ENCODE data around the gene OSBPL10. TPM values are rescaled to one million over a fixed set of nuclear protein-coding genes. Genes with fewer than 3 reads are reported as not detected.

The OSBPL10 gene
- polyA plus RNA-seq, 1 donor from 2014 or later = 2.0 TPM

DNA sequence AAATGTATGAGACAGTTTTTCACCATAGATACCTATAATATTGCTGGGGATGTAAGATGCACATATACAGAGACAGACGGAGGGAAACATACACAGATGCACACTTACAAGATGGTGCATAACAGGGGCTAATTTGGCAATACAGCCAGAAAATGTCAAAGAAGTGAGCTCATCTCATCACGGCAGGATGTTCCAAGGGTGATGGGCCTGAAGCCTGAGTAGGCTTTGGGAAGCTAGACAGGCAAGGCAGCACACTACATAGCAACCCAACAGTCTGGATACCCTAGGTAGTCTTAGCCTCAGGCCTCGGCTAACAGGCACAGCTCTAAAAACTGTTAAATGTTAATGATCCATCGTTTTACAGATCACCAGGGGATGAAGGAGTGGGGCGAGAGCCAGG is 148.5 kb downstream of the OSBPL10 start:
- H3K9me3 ChIP-seq (ENCODE audit: low read length) = no peaks in the 10 kb centered on the region
- H3K79me2 ChIP-seq (replicated peaks; ENCODE audit: insufficient read depth, low read length) = no peaks in the 10 kb centered on the region
- H3K9ac ChIP-seq (ENCODE audit: low read length) = no peak overlapping the region
- peak overlapping the region; percentile 63 for H3K27ac ChIP-seq (ENCODE audit: low read length)
- no peak overlapping the region for H2AFZ ChIP-seq (ENCODE audit: low read depth, low read length)
- TF ChIP-seq, protein P1, sequence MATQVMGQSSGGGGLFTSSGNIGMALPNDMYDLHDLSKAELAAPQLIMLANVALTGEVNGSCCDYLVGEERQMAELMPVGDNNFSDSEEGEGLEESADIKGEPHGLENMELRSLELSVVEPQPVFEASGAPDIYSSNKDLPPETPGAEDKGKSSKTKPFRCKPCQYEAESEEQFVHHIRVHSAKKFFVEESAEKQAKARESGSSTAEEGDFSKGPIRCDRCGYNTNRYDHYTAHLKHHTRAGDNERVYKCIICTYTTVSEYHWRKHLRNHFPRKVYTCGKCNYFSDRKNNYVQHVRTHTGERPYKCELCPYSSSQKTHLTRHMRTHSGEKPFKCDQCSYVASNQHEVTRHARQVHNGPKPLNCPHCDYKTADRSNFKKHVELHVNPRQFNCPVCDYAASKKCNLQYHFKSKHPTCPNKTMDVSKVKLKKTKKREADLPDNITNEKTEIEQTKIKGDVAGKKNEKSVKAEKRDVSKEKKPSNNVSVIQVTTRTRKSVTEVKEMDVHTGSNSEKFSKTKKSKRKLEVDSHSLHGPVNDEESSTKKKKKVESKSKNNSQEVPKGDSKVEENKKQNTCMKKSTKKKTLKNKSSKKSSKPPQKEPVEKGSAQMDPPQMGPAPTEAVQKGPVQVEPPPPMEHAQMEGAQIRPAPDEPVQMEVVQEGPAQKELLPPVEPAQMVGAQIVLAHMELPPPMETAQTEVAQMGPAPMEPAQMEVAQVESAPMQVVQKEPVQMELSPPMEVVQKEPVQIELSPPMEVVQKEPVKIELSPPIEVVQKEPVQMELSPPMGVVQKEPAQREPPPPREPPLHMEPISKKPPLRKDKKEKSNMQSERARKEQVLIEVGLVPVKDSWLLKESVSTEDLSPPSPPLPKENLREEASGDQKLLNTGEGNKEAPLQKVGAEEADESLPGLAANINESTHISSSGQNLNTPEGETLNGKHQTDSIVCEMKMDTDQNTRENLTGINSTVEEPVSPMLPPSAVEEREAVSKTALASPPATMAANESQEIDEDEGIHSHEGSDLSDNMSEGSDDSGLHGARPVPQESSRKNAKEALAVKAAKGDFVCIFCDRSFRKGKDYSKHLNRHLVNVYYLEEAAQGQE (IDR thresholded peaks at IDR 0.05; ENCODE audit: borderline replicate concordance) = no peak
- TF ChIP-seq, protein P2, sequence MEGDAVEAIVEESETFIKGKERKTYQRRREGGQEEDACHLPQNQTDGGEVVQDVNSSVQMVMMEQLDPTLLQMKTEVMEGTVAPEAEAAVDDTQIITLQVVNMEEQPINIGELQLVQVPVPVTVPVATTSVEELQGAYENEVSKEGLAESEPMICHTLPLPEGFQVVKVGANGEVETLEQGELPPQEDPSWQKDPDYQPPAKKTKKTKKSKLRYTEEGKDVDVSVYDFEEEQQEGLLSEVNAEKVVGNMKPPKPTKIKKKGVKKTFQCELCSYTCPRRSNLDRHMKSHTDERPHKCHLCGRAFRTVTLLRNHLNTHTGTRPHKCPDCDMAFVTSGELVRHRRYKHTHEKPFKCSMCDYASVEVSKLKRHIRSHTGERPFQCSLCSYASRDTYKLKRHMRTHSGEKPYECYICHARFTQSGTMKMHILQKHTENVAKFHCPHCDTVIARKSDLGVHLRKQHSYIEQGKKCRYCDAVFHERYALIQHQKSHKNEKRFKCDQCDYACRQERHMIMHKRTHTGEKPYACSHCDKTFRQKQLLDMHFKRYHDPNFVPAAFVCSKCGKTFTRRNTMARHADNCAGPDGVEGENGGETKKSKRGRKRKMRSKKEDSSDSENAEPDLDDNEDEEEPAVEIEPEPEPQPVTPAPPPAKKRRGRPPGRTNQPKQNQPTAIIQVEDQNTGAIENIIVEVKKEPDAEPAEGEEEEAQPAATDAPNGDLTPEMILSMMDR (IDR thresholded peaks at IDR 0.05; ENCODE audit: poor library complexity, severe bottlenecking) = no peak
- TF ChIP-seq EZH2 (IDR thresholded peaks at IDR 0.05; ENCODE audit: borderline replicate concordance, insufficient read depth, low read length, poor library complexity, severe bottlenecking) (no peak), TAF1 (IDR thresholded peaks at IDR 0.05; ENCODE audit: low read depth) (no peak), RAD21 (conservative IDR thresholded peaks at IDR 0.05) (no peak), EP300 (conservative IDR thresholded peaks at IDR 0.05; ENCODE audit: poor library complexity, severe bottlenecking) (no peak), MXI1 (conservative IDR thresholded peaks at IDR 0.05; ENCODE audit: poor library complexity, severe bottlenecking) (no peak), SMC3 (conservative IDR thresholded peaks at IDR 0.05; ENCODE audit: poor library complexity) (no peak), POLR2AphosphoS5 (IDR thresholded peaks at IDR 0.05) (no peak)
- no peaks in the 10 kb centered on the region for H3F3A ChIP-seq (ENCODE audit: insufficient read depth, low read length, poor library complexity, severe bottlenecking)
- no peaks in the 10 kb centered on the region for H3K36me3 ChIP-seq (ENCODE audit: insufficient read depth, low read length)
- H4K20me1 ChIP-seq (ENCODE audit: insufficient read depth) = no peaks in the 10 kb centered on the region
- no peak overlapping the region for H3K4me2 ChIP-seq (ENCODE audit: low read length)
- no peaks in the 10 kb centered on the region for H3K9me2 ChIP-seq (ENCODE audit: insufficient read depth, low read length)
- no peak overlapping the region for H3K4me3 ChIP-seq (ENCODE audit: low read length)
- H3K27me3 ChIP-seq (ENCODE audit: insufficient read depth, low read depth, low read length) = no peaks in the 10 kb centered on the region

DNA sequence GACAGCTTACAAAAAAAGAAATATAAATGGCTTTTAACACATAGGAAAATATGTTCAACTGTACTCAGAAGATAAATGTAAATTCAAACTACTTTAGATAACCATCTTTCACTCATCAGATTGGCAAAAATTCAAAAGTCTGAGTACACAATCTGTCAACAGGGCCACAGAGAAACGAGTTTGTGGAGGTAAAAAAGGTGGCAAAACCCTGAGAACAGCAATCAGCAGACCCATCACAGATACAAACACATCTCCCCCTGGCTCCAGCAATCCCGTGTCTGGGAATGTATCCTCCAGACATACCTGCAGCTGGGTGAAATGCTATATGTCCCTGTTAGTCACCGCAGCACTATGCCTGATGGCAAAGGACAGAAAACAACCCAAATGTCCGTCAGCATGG is 149.5 kb downstream of the OSBPL10 start:
- Histone ChIP-seq H3K4me2 (ENCODE audit: low read length) (no peak overlapping the region), H3K36me3 (ENCODE audit: insufficient read depth, low read length) (no peaks in the 10 kb centered on the region), H3K4me3 (ENCODE audit: low read length) (no peak overlapping the region), H2AFZ (ENCODE audit: low read depth, low read length) (no peak overlapping the region), H3K27ac (ENCODE audit: low read length) (no peak overlapping the region), H3K79me2 (replicated peaks; ENCODE audit: insufficient read depth, low read length) (no peaks in the 10 kb centered on the region), H4K20me1 (ENCODE audit: insufficient read depth) (no peaks in the 10 kb centered on the region), H3K9ac (ENCODE audit: low read length) (no peak overlapping the region), H3K9me3 (ENCODE audit: low read length) (no peaks in the 10 kb centered on the region), H3K9me2 (ENCODE audit: insufficient read depth, low read length) (no peaks in the 10 kb centered on the region), H3F3A (ENCODE audit: insufficient read depth, low read length, poor library complexity, severe bottlenecking) (no peaks in the 10 kb centered on the region), H3K27me3 (ENCODE audit: insufficient read depth, low read depth, low read length) (no peaks in the 10 kb centered on the region)
- TF ChIP-seq, protein P1 (IDR thresholded peaks at IDR 0.05; ENCODE audit: borderline replicate concordance) = no peak
- TF ChIP-seq TAF1 (IDR thresholded peaks at IDR 0.05; ENCODE audit: low read depth) (no peak), EZH2 (IDR thresholded peaks at IDR 0.05; ENCODE audit: borderline replicate concordance, insufficient read depth, low read length, poor library complexity, severe bottlenecking) (no peak), MXI1 (conservative IDR thresholded peaks at IDR 0.05; ENCODE audit: poor library complexity, severe bottlenecking) (no peak), POLR2AphosphoS5 (IDR thresholded peaks at IDR 0.05) (no peak), EP300 (conservative IDR thresholded peaks at IDR 0.05; ENCODE audit: poor library complexity, severe bottlenecking) (no peak), RAD21 (conservative IDR thresholded peaks at IDR 0.05) (no peak), SMC3 (conservative IDR thresholded peaks at IDR 0.05; ENCODE audit: poor library complexity) (no peak)
- TF ChIP-seq, protein P2 (IDR thresholded peaks at IDR 0.05; ENCODE audit: poor library complexity, severe bottlenecking) = no peak

Data from neural cell (in vitro differentiated cells).